ENCODE measurements around the gene ATP5MG.

Gene ATP5MG

GRCh38 chr11:118442908-118443589 is 41.6 kb downstream of the ATP5MG start:
- DNase-seq (ENCODE audit: low spot score): no peak

DNA sequence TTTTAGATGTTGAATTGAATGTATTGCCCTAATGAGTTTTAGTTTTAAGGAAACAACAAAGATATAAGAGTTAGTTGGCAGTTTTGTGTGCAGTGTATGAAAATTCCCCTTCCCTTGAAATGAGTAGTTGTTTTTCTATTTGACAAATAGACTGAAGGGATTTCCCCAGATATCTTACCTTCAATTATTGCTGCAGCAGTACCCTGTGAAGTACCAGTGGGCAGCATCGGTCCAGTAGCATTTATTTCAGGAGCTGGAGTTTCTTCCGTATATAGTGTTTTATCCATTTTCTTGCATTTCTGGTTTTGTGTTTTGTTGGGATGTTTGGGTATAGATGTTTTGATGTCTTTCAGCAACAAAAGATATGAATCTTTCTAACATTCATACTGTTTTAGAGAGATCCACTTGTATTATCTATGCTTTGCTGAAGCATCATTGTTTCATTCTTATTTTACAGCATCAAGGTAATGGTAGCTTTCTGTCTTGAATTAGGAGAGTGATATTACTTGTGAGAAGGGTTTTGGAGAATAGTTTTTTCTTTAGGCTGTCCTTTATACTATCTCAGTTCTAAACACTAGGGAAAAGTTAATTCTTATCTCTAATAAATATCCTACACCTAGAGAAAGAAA is 42.3 kb downstream of the ATP5MG start:
- DNase-seq (ENCODE audit: low spot score): no peak

DNA sequence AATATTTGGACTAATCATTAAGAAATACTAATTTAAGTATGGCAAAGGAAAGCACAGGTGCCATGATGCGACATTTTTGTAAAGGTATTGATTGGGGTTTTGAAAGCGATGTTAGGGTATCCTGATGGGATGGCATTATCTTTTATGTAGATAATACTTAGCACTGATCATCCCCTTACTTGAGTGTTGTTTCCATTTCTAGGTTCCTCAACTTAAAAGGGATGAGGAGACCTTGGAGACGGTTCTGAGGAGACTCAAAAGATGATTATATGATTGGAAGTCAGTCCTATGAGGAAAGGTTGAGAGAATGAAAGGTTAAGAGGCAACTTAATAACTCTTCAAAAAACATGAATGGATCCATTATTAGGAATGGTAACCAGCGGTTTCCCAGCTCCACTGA is 46.0 kb downstream of the ATP5MG start:
- DNase-seq (ENCODE audit: low spot score): no peak

DNA sequence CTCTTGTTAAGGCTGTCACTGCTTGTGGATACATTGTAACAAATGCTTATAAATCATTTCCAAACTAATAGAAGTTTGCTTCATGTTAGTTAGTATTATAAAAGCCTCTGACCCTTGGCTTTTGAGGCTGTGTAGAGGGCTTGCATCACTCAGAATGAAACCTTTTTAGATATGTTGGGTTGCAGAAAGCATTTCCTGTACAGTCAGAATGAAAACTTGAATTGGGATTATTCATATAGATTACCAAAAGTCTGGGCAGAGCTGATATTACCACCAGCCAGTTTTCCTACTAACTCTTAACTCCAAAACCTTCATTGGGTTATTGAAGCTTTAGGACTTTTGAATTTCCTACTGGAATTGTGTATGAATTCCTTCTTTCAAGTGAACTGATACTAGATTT is 46.9 kb downstream of the ATP5MG start:
- DNase-seq (ENCODE audit: low spot score): no peak

GRCh38 chr11:118449316-118449918 is 48.0 kb downstream of the ATP5MG start:
- DNase-seq (ENCODE audit: low spot score): no peak

- DNase-seq (ENCODE audit: low spot score): no peak
Observed at GRCh38 chr11:118450451-118450850, 49.0 kb downstream of the ATP5MG start.
